Measurements from ENCODE around the gene FGF3. TPM values are rescaled to one million over a fixed set of nuclear protein-coding genes. Genes with fewer than 3 reads are reported as not detected.

Gene FGF3
- total RNA-seq, 2 donors from 2014 or later, result not detected

- DNase-seq (no peak), ATAC-seq (no peak)
- intact Hi-C loops (cut with DNase I, micrococcal nuclease), result no loop called here
These were observed 7.8 kb downstream of the FGF3 start for GRCh38 chr11:69811431-69811830.

- no peak for ATAC-seq
- intact Hi-C loops (cut with DNase I, micrococcal nuclease), result no loop called here
- DNase-seq, result no peak
These were observed 8.7 kb downstream of the FGF3 start for GRCh38 chr11:69810289-69811118.

GRCh38 chr11:69808667-69809086 is 10.5 kb downstream of the FGF3 start:
- no peak for ATAC-seq
- intact Hi-C loops (cut with DNase I, micrococcal nuclease), result no loop called here
- DNase-seq, result no peak

GRCh38 chr11:69807106-69807815 is 12.0 kb downstream of the FGF3 start:
- ATAC-seq (no peak), DNase-seq (no peak)
- intact Hi-C loops (cut with DNase I, micrococcal nuclease), result no loop called here

GRCh38 chr11:69804769-69805508 is 14.3 kb downstream of the FGF3 start:
- DNase-seq (no peak), ATAC-seq (no peak)
- intact Hi-C loops (cut with DNase I, micrococcal nuclease), result no loop called here

DNA sequence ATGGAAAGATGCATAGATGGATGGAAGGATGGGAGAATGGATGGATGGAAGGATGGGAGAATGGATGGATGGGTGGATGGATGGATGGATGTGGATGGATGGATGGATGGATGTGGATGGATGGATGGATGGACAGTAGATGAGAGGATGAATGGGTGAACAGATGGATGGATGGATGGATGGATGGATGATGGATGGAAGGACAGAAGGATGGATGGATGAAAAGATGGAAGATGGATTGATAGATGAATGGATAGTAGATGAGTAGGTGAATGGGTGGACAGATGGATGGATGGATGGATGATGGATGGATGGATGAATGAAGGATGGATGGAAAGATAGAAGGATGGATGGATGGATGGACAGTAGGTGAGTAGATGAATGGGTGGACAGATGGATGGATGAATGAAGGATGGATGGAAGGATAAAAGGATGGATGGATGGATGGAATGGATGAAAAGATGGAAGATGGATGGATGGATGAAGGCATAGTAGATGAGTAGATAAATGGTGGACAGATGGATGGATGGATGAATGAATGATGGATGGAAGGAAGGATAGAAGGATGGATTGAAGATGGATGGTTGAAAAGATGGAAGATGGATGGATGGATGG is 15.5 kb downstream of the FGF3 start:
- intact Hi-C loops (cut with DNase I, micrococcal nuclease), result no loop called here
- ATAC-seq (no peak), DNase-seq (no peak)

- intact Hi-C loops (cut with DNase I, micrococcal nuclease), result no loop called here
- no peak for ATAC-seq
- DNase-seq, result no peak
These were observed 16.2 kb downstream of the FGF3 start for GRCh38 chr11:69803022-69803421.

DNA sequence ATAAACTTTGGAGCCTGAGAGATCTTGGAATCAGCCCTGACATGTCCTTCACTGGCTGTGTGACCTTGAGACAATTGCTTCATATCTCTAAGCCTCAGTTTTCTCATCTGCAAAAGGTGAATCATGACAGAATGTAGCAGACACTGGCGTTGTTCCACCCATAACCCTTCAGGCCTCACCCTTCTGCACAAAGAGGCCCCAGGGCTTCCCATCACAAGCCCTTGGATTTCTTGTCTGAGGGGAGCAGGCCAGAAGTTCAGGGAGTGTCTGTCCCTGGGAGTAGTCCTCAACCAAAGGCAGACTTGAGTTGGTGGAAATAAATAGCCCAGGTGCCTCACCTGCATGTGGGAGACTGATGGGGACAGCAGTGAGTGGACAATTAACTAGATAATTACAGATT is 16.6 kb downstream of the FGF3 start:
- intact Hi-C loops (cut with DNase I, micrococcal nuclease), result no loop called here
- no peak for DNase-seq
- no peak for ATAC-seq

GRCh38 chr11:69801513-69802335 is 17.5 kb downstream of the FGF3 start:
- peak in 1 of 2 donors; percentile 28 for DNase-seq

GRCh38 chr11:69800278-69800677 is 18.9 kb downstream of the FGF3 start:
- intact Hi-C loops (cut with DNase I, micrococcal nuclease), result no loop called here
- DNase-seq (no peak), ATAC-seq (no peak)

More at GRCh38 chr11:69801513-69802335, 17.5 kb downstream of the FGF3 start:
- ATAC-seq, result no peak
- intact Hi-C loops (cut with DNase I, micrococcal nuclease), result no loop called here

GRCh38 chr11:69799582-69799981 is 19.6 kb downstream of the FGF3 start:
- peak; percentile 52 for ATAC-seq
- DNase-seq, result no peak
- intact Hi-C loops (cut with DNase I, micrococcal nuclease), result no loop called here

- intact Hi-C loops (cut with DNase I, micrococcal nuclease), result no loop called here
- DNase-seq, result no peak
These were observed 20.1 kb downstream of the FGF3 start for GRCh38 chr11:69799097-69799496.

DNA sequence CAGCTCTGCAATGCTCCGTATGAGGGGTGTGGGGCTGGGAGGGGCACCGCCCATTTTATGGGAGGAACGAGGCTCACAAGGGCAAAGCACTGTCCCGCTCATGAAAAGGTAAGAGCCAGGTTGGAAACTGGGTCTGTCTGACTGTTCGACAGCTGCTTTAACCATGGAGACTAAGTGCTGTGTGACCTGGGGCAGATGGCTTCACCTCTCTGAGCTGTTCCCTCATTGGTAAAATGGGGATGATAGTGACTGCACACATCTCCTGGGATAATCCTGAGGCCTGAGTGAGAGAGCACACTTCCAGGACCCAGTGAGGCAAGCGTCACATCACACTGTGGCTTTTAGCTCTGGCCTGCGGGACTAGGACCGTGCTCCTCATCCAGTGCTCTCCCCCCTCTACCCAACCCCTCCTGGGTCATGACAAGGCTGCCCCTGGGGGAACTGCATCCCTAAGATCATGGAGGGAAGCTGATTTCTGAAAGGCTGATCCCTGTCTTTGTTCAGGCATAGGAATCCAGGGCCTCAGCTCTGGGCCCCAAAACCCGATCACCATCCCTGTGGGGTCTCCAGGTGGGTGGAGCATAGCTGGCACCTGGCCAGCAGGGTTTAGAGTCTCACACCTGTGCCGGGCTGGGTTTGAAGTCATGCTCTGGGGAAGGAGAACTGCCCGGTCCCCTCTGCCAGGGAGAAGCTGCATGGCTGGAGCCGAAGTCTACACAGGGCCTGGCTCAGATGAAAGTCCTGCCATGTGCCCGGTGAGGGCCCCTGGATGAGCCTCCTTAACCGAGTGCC is 21.3 kb downstream of the FGF3 start:
- DNase-seq (no peak), ATAC-seq (no peak)
- intact Hi-C loops (cut with DNase I, micrococcal nuclease), result no loop called here

More at GRCh38 chr11:69799097-69799496, 20.1 kb downstream of the FGF3 start:
- ATAC-seq, result no peak

DNA sequence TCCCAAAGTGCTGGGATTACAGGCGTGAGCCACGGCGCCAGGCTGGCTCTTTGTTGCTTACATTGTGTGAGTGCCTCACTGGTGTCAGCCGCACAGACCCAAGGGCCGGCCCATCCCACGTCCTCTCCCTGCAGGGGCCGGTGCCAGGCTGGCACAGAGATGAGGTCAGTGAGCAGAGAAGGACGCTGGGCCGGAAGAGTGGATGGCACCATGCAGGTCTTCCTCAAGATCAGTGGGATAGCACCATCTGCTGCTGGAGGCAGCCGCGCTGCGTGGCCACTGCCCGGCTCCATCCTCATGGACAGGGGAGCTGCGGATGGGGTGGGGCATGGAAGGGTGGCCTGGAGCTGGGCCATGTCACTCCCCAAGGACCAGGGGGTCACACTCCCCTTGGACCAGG is 22.1 kb downstream of the FGF3 start:
- ATAC-seq, result no peak
- no peak for DNase-seq
- intact Hi-C loops (cut with DNase I, micrococcal nuclease), result no loop called here

DNA sequence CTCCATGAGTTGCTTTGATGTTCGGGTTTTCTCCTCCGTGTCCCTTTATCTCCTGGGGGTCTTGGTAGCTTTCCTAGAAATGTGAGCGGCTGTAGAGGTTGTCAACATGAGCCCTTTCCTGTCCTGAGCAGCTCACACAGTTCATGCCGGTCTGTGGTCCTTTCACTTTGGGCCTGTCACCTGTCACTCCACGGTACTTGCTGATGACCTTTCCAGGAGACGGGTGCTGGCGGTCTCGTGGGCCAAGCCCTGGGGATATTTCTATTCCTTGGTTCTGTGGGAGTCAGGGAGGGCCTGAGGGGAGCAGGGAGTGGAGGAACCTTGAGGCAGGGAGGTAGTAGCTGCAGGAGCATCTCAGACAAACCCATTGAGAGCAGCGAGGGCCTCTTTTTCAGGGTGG is 23.2 kb downstream of the FGF3 start:
- no peak for DNase-seq
- intact Hi-C loops (cut with DNase I, micrococcal nuclease), result no loop called here
- no peak for ATAC-seq

DNA sequence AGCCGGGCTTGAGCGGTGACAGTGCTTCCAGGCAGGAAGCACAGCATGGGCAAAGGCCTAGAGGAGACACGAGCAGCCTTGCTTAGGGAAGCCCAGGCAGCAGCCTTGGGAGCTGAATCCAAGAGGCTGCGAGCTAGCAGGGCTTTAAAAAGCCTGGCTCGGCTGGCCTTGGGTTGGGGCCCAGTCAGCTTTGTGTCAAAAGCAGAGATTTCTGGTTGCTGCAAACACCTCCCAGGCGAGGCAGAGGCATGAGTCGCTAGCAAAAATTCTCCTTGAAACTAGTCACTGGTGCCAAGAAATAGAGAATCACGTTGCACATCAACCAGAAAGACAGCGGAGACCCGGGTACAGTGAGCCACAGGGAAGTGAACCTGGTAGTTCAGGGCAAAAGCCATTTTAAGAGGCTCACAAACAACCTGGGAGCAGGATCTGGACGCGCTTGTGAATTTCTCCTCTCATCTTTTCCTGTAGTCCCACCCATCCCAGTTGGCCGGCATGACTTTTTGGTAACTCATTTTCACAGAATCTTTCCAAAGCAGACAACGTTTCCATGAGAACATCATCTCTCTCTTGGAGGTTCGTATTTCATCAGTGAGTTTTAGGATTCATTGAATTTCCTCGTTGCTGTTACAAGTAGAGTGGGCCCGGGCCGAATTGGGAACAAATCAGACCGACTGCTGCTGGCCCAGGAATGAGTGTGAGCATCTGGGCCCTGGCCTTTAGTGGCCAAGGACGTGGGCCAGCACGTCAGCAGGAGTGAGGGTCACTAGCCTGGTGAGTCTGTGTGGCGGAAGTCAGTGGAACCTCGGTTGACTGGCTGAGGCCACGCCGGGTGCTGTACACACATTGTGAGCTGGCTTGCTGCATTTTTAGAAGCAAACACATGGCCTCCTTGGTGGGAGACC is 27.7 kb downstream of the FGF3 start:
- no peak for DNase-seq
- no peak for ATAC-seq
- intact Hi-C loops (cut with DNase I, micrococcal nuclease), result no loop called here

DNA sequence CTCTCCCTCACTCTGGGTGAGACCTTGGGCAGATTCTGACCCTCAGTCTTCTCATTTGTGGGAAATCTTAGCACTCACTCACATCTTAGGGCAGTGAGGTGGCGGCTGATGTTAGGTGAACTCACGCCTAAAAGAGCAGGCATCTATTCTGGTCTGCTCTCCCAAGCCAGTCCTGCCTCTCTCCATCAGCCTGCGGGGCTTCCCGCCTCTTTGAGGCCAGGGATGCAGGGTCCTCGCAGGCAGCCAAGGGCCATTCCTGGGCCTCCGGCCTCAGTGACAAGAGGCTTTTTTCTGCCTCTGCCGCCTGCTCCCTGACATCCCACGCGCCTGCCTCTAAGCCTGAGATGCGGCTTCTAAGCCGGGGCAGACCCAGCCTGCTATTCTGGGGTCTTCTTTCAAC is 30.3 kb downstream of the FGF3 start:
- intact Hi-C loops (cut with DNase I, micrococcal nuclease), result no loop called here
- ATAC-seq, result no peak
- no peak for DNase-seq
